ENCODE data around the gene NCAPH2. TPM values are rescaled to one million over a fixed set of nuclear protein-coding genes. Genes with fewer than 3 reads are reported as not detected.

The NCAPH2 gene
- total RNA-seq, 2 donors from 2014 or later, result 97.0 to 103 TPM

- DNase-seq, result no peak
- Mint-ChIP-seq H3K4me1 (peaks cover 8% of the 10 kb centered on the region), H3K4me3 (no peak overlapping the region), H3K36me3 (ENCODE audit: low read depth) (no peaks in the 10 kb centered on the region), H3K27me3 (no peaks in the 10 kb centered on the region), H3K27ac (no peak overlapping the region)
- ATAC-seq, result no peak
- no peaks in the 10 kb centered on the region for H3K9me3 ChIP-seq (ENCODE audit: control insufficient read depth, low read length, poor library complexity, severe bottlenecking)
Observed at GRCh38 chr22:50489363-50490243, 18.4 kb upstream of the NCAPH2 start.

GRCh38 chr22:50490531-50491308, 17.3 kb upstream of the NCAPH2 start:
- peak; percentile 23 for ATAC-seq
- Mint-ChIP-seq H3K4me1 (peaks cover 6% of the 10 kb centered on the region), H3K36me3 (ENCODE audit: low read depth) (no peaks in the 10 kb centered on the region), H3K4me3 (peak overlapping the region; percentile 36), H3K27ac (no peak overlapping the region), H3K27me3 (no peaks in the 10 kb centered on the region)
- H3K9me3 ChIP-seq (ENCODE audit: control insufficient read depth, low read length, poor library complexity, severe bottlenecking), result no peaks in the 10 kb centered on the region
- no peak for DNase-seq

- H3K4me3 Mint-ChIP-seq, result no peak overlapping the region
- H3K27ac Mint-ChIP-seq, result no peak overlapping the region
- no peaks in the 10 kb centered on the region for H3K27me3 Mint-ChIP-seq
- DNase-seq (no peak), ATAC-seq (no peak)
- peaks cover 7% of the 10 kb centered on the region for H3K4me1 Mint-ChIP-seq
- H3K36me3 Mint-ChIP-seq (ENCODE audit: low read depth), result no peaks in the 10 kb centered on the region
- no peaks in the 10 kb centered on the region for H3K9me3 ChIP-seq (ENCODE audit: control insufficient read depth, low read length, poor library complexity, severe bottlenecking)
Observed at GRCh38 chr22:50497093-50497492, 10.9 kb upstream of the NCAPH2 start.

GRCh38 chr22:50498322-50498890, 9.6 kb upstream of the NCAPH2 start:
- peaks cover 7% of the 10 kb centered on the region for H3K4me1 Mint-ChIP-seq
- no peaks in the 10 kb centered on the region for H3K9me3 ChIP-seq (ENCODE audit: control insufficient read depth, low read length, poor library complexity, severe bottlenecking)

GRCh38 chr22:50500452-50500851, 7.6 kb upstream of the NCAPH2 start:
- Mint-ChIP-seq H3K36me3 (ENCODE audit: low read depth) (no peaks in the 10 kb centered on the region), H3K4me1 (peaks cover 7% of the 10 kb centered on the region), H3K27me3 (no peaks in the 10 kb centered on the region), H3K27ac (no peak overlapping the region), H3K4me3 (no peak overlapping the region)
- H3K9me3 ChIP-seq (ENCODE audit: control insufficient read depth, low read length, poor library complexity, severe bottlenecking), result no peaks in the 10 kb centered on the region
- ATAC-seq (no peak), DNase-seq (no peak)

More at GRCh38 chr22:50498322-50498890, 9.6 kb upstream of the NCAPH2 start:
- DNase-seq (peak in 1 of 3 donors; percentile 55), ATAC-seq (peak; percentile 96)
- Mint-ChIP-seq H3K27me3 (no peaks in the 10 kb centered on the region), H3K4me3 (no peak overlapping the region), H3K36me3 (ENCODE audit: low read depth) (no peaks in the 10 kb centered on the region), H3K27ac (peak overlapping the region; percentile 51)

GRCh38 chr22:50502096-50502495, 5.9 kb upstream of the NCAPH2 start:
- H3K36me3 Mint-ChIP-seq (ENCODE audit: low read depth), result no peaks in the 10 kb centered on the region
- no peak overlapping the region for H3K4me3 Mint-ChIP-seq
- no peak overlapping the region for H3K27ac Mint-ChIP-seq
- peaks cover 5% of the 10 kb centered on the region for H3K4me1 Mint-ChIP-seq
- ATAC-seq, result no peak
- no peaks in the 10 kb centered on the region for H3K9me3 ChIP-seq (ENCODE audit: control insufficient read depth, low read length, poor library complexity, severe bottlenecking)
- H3K27me3 Mint-ChIP-seq, result no peaks in the 10 kb centered on the region
- no peak for DNase-seq

- Mint-ChIP-seq H3K27ac (no peak overlapping the region), H3K27me3 (no peaks in the 10 kb centered on the region), H3K36me3 (ENCODE audit: low read depth) (no peaks in the 10 kb centered on the region), H3K4me3 (no peak overlapping the region), H3K4me1 (peaks cover 6% of the 10 kb centered on the region)
- DNase-seq, result no peak
- H3K9me3 ChIP-seq (ENCODE audit: control insufficient read depth, low read length, poor library complexity, severe bottlenecking), result no peaks in the 10 kb centered on the region
- no peak for ATAC-seq
Observed at GRCh38 chr22:50502628-50503474, 5.2 kb upstream of the NCAPH2 start.

- H3K9me3 ChIP-seq (ENCODE audit: control insufficient read depth, low read length, poor library complexity, severe bottlenecking), result no peaks in the 10 kb centered on the region
- no peaks in the 10 kb centered on the region for H3K36me3 Mint-ChIP-seq (ENCODE audit: low read depth)
- no peaks in the 10 kb centered on the region for H3K27me3 Mint-ChIP-seq
- H3K4me1 Mint-ChIP-seq, result peaks cover 7% of the 10 kb centered on the region
- H3K4me3 Mint-ChIP-seq, result no peak overlapping the region
- DNase-seq, result no peak
- H3K27ac Mint-ChIP-seq, result no peak overlapping the region
- no peak for ATAC-seq
Observed at GRCh38 chr22:50503475-50504145, 4.4 kb upstream of the NCAPH2 start.

- no peak overlapping the region for H3K27ac Mint-ChIP-seq
- H3K4me3 Mint-ChIP-seq, result no peak overlapping the region
- H3K4me1 Mint-ChIP-seq, result peaks cover 13% of the 10 kb centered on the region
- ATAC-seq (no peak), DNase-seq (no peak)
- no peaks in the 10 kb centered on the region for H3K36me3 Mint-ChIP-seq (ENCODE audit: low read depth)
- no peaks in the 10 kb centered on the region for H3K9me3 ChIP-seq (ENCODE audit: control insufficient read depth, low read length, poor library complexity, severe bottlenecking)
- no peaks in the 10 kb centered on the region for H3K27me3 Mint-ChIP-seq
Observed at GRCh38 chr22:50504369-50505211, 3.4 kb upstream of the NCAPH2 start.

GRCh38 chr22:50505276-50505775, 2.7 kb upstream of the NCAPH2 start:
- H3K27ac Mint-ChIP-seq, result no peak overlapping the region
- peaks cover 14% of the 10 kb centered on the region for H3K4me1 Mint-ChIP-seq
- H3K9me3 ChIP-seq (ENCODE audit: control insufficient read depth, low read length, poor library complexity, severe bottlenecking), result no peaks in the 10 kb centered on the region
- no peaks in the 10 kb centered on the region for H3K27me3 Mint-ChIP-seq
- ATAC-seq (no peak), DNase-seq (no peak)
- H3K36me3 Mint-ChIP-seq (ENCODE audit: low read depth), result no peaks in the 10 kb centered on the region
- H3K4me3 Mint-ChIP-seq, result no peak overlapping the region

GRCh38 chr22:50505776-50506610, 2.0 kb upstream of the NCAPH2 start:
- DNase-seq, result no peak
- H3K9me3 ChIP-seq (ENCODE audit: control insufficient read depth, low read length, poor library complexity, severe bottlenecking), result no peaks in the 10 kb centered on the region
- peaks cover 14% of the 10 kb centered on the region for H3K4me1 Mint-ChIP-seq
- ATAC-seq, result no peak
- no peak overlapping the region for H3K27ac Mint-ChIP-seq
- H3K4me3 Mint-ChIP-seq, result peak overlapping the region; percentile 63
- H3K36me3 Mint-ChIP-seq (ENCODE audit: low read depth), result no peaks in the 10 kb centered on the region
- no peaks in the 10 kb centered on the region for H3K27me3 Mint-ChIP-seq
